HG03064 (cell line): ENCODE measurements around the gene NGFR.

Experiments
- ATAC-seq: cut with Tn5 transposase; IDR thresholded peaks from one replicate; pipeline ENCODE4 v1.9.1; 2021; ENCODE audit warnings: low read depth; ENCODE audit not compliant: unreplicated experiment

The NGFR gene

GRCh38 chr17:49468811-49469385 lies 26.2 kb upstream of the NGFR start:
- no peak for ATAC-seq

GRCh38 chr17:49469831-49470810 lies 25.0 kb upstream of the NGFR start:
- no peak for ATAC-seq

GRCh38 chr17:49471089-49471683 lies 23.9 kb upstream of the NGFR start:
- ATAC-seq, result no peak

GRCh38 chr17:49471769-49472168 lies 23.3 kb upstream of the NGFR start:
- no peak for ATAC-seq

GRCh38 chr17:49472527-49472926 lies 22.6 kb upstream of the NGFR start:
- no peak for ATAC-seq

GRCh38 chr17:49473900-49474751 lies 21.0 kb upstream of the NGFR start:
- ATAC-seq, result no peak

GRCh38 chr17:49477709-49478108 lies 17.4 kb upstream of the NGFR start:
- ATAC-seq, result no peak

- ATAC-seq, result no peak
Observed at GRCh38 chr17:49480836-49481615, 14.1 kb upstream of the NGFR start.

- ATAC-seq, result no peak
Observed at GRCh38 chr17:49482144-49482817, 12.8 kb upstream of the NGFR start.

- no peak for ATAC-seq
Observed at GRCh38 chr17:49483599-49484509, 11.2 kb upstream of the NGFR start.

- no peak for ATAC-seq
Observed at GRCh38 chr17:49484588-49484987, 10.5 kb upstream of the NGFR start.

- ATAC-seq, result no peak
Observed at GRCh38 chr17:49486012-49486641, 9.0 kb upstream of the NGFR start.

- ATAC-seq, result no peak
Observed at GRCh38 chr17:49487183-49487582, 7.9 kb upstream of the NGFR start.

- no peak for ATAC-seq
Observed at GRCh38 chr17:49488612-49489011, 6.5 kb upstream of the NGFR start.

- no peak for ATAC-seq
Observed at GRCh38 chr17:49489348-49489747, 5.7 kb upstream of the NGFR start.

GRCh38 chr17:49490276-49490675 lies 4.8 kb upstream of the NGFR start:
- no peak for ATAC-seq

GRCh38 chr17:49491192-49491769 lies 3.8 kb upstream of the NGFR start:
- ATAC-seq, result no peak
